HepG2 (cell line): ENCODE results near the gene CLN6. TPM values are rescaled to one million over a fixed set of nuclear protein-coding genes. Genes with fewer than 3 reads are reported as not detected.
A peak's percentile ranks its signal among the peaks of the same experiment; 100 is the strongest.

Source experiments
- CHD4 ChIP-seq: fragments of 200-600 bp; sonication (generic); IDR thresholded peaks from 2 replicates; pipeline ENCODE4 v1.7.0; 2017; ENCODE audit warnings: mild to moderate bottlenecking, low read length, borderline replicate concordance
- HOXA5 ChIP-seq: sonication (generic); formaldehyde crosslinking; IDR thresholded peaks from 2 replicates; pipeline ENCODE4 v1.4.0; 2020; ENCODE audit warnings: missing genetic modification reagents
- JUN ChIP-seq: sonication (generic); formaldehyde crosslinking; IDR thresholded peaks from 2 replicates; pipeline ENCODE4 v1.4.0; 2020; ENCODE audit warnings: mild to moderate bottlenecking, missing genetic modification reagents
- KLF12 ChIP-seq: sonication (generic); formaldehyde crosslinking; IDR thresholded peaks from 2 replicates; pipeline ENCODE4 v1.4.0; 2020; ENCODE audit warnings: missing genetic modification reagents, borderline replicate concordance
- KMT2B ChIP-seq: IDR thresholded peaks from 2 replicates; pipeline ENCODE4 v1.6.1; 2016; ENCODE audit warnings: missing genetic modification reagents, missing compliant biosample characterization
- MBNL3 ChIP-seq: fragments of 250-450 bp; sonication (Bioruptor Pico); conservative IDR thresholded peaks from 2 replicates; pipeline ENCODE4 v1.8.0; 2022; ENCODE audit warnings: mild to moderate bottlenecking, inconsistent platforms
- MTF1 ChIP-seq: sonication (generic); formaldehyde crosslinking; IDR thresholded peaks from 2 replicates; pipeline ENCODE4 v1.5.0; 2020; ENCODE audit warnings: missing genetic modification reagents
- NCOA5 ChIP-seq: sonication (generic); formaldehyde crosslinking; IDR thresholded peaks from 2 replicates; pipeline ENCODE4 v1.4.0; 2020; ENCODE audit warnings: missing genetic modification reagents
- NFYC ChIP-seq: IDR thresholded peaks from 2 replicates; pipeline ENCODE4 v1.6.1; 2016; ENCODE audit warnings: missing genetic modification reagents, missing compliant biosample characterization
- PLRG1 ChIP-seq: fragments of 450-650 bp; conservative IDR thresholded peaks from 2 replicates; pipeline ENCODE4 v1.6.1; 2016
- RNF219 ChIP-seq: sonication (generic); formaldehyde crosslinking; IDR thresholded peaks from 2 replicates; pipeline ENCODE4 v1.5.0; 2020; ENCODE audit warnings: mild to moderate bottlenecking, missing genetic modification reagents
- SMAD9 ChIP-seq: sonication (generic); formaldehyde crosslinking; IDR thresholded peaks from 2 replicates; pipeline ENCODE4 v1.5.1; 2020; ENCODE audit warnings: mild to moderate bottlenecking, missing genetic modification reagents
- SNAI1 ChIP-seq: sonication (generic); formaldehyde crosslinking; IDR thresholded peaks from 2 replicates; pipeline ENCODE4 v1.5.0; 2020; ENCODE audit warnings: mild to moderate bottlenecking, missing genetic modification reagents, borderline replicate concordance
- ZBTB7A ChIP-seq: sonication (generic); formaldehyde crosslinking; IDR thresholded peaks from 2 replicates; pipeline ENCODE4 v1.8.0; 2022; ENCODE audit warnings: mild to moderate bottlenecking, missing genetic modification reagents
- ZNF225 ChIP-seq: sonication (generic); formaldehyde crosslinking; IDR thresholded peaks from 2 replicates; pipeline ENCODE4 v1.4.0; 2020; ENCODE audit warnings: mild to moderate bottlenecking, missing genetic modification reagents
- ZNF251 ChIP-seq: sonication (generic); formaldehyde crosslinking; IDR thresholded peaks from 2 replicates; pipeline ENCODE4 v1.9.0; 2021; ENCODE audit warnings: mild to moderate bottlenecking, missing genetic modification reagents
- ZNF292 ChIP-seq: sonication (generic); formaldehyde crosslinking; IDR thresholded peaks from 2 replicates; pipeline ENCODE4 v1.8.1; 2022; ENCODE audit warnings: mild to moderate bottlenecking, low read depth, missing genetic modification reagents, borderline replicate concordance
- ZNF543 ChIP-seq: sonication (generic); formaldehyde crosslinking; IDR thresholded peaks from 2 replicates; pipeline ENCODE4 v1.4.0; 2020; ENCODE audit warnings: mild to moderate bottlenecking, missing genetic modification reagents
- ZNF7 ChIP-seq: IDR thresholded peaks from 2 replicates; pipeline ENCODE4 v1.6.1; 2016; ENCODE audit warnings: missing biosample characterization, missing genetic modification reagents
- ZNF784 ChIP-seq: sonication (generic); formaldehyde crosslinking; IDR thresholded peaks from 2 replicates; pipeline ENCODE4 v1.5.1; 2020; ENCODE audit warnings: missing genetic modification reagents, mild to moderate bottlenecking, borderline replicate concordance
- ZNF878 ChIP-seq: sonication (generic); formaldehyde crosslinking; IDR thresholded peaks from 2 replicates; pipeline ENCODE4 v1.8.1; 2023; ENCODE audit warnings: mild to moderate bottlenecking, missing genetic modification reagents, moderate library complexity
- ZNF891 ChIP-seq: sonication (generic); formaldehyde crosslinking; IDR thresholded peaks from 2 replicates; pipeline ENCODE4 v1.5.0; 2020; ENCODE audit warnings: mild to moderate bottlenecking, missing genetic modification reagents
- polyA plus RNA-seq, 8 experiments: library from polyadenylated mRNA; depleted of rRNA in 3 of 8; stranded (reverse) in 7 of 8; unstranded in 1 of 8; fragments of >200 nt; fragmentation: Illumina TruSeq in 4 of 8; extraction: Trizol in 4 of 8; gene quantifications; 2 replicates each; pipeline versions ENCODE4 v1.2.1 to v1.2.3, GENCODE V29; 2011 to 2016; ENCODE audit warnings: low read depth in 4 of 8, missing spikeins in 1 of 8, mixed read lengths in 1 of 8; ENCODE audit not compliant: insufficient read depth in 1 of 8
- total RNA-seq, 5 experiments: library from RNA; depleted of rRNA; stranded (reverse); fragments of >200 nt; fragmentation: Illumina TruSeq; extraction: Trizol; gene quantifications; 2 replicates each; pipeline ENCODE4 v1.2.3, GENCODE V29; 2016; ENCODE audit warnings: low read depth in 1 of 5
- TF ChIP-seq, protein P1 (sequence below): sonication (generic); formaldehyde crosslinking; IDR thresholded peaks from 2 replicates; pipeline ENCODE4 v1.4.0; 2020; ENCODE audit warnings: missing genetic modification reagents

The CLN6 gene
- total and polyA plus RNA-seq, 2 of the 13 experiments (the other 11 are each of a cell fraction or from before 2014, with no cell fraction given), result 24.9 to 27.1 TPM

- TF ChIP-seq RNF219 (CRISPR knock-in tag) (no peak), NCOA5 (CRISPR knock-in tag) (no peak), ZNF878 (CRISPR knock-in tag) (peak; percentile 90), ZNF225 (peak; percentile 81), MTF1 (CRISPR knock-in tag) (peak; percentile 48), ZNF7 (CRISPR knock-in tag) (no peak), CHD4 (no peak), SMAD9 (CRISPR knock-in tag) (no peak; the same call in 1 of the 2 replicates), KLF12 (CRISPR knock-in tag) (peak; percentile 85), PLRG1 (no peak), SNAI1 (CRISPR knock-in tag) (peak; percentile 97), ZNF292 (CRISPR knock-in tag) (peak; percentile 81), ZNF891 (peak; percentile 67), ZNF543 (0 out of 2 replicates have a peak, but pooled peaks have one; percentile 76), MBNL3 (CRISPR knock-in tag) (no peak), NFYC (CRISPR knock-in tag) (no peak; the same call in 1 of the 2 replicates), HOXA5 (CRISPR knock-in tag) (peak; percentile 74), JUN (CRISPR knock-in tag) (no peak), ZBTB7A (peak; percentile 5; the same call in 1 of the 2 replicates), KMT2B (peak; percentile 74), ZNF251 (CRISPR knock-in tag) (peak; percentile 38; the same call in 1 of the 2 replicates), ZNF784 (CRISPR knock-in tag) (peak; percentile 89; the same call in 1 of the 2 replicates)
- TF ChIP-seq, protein P1, sequence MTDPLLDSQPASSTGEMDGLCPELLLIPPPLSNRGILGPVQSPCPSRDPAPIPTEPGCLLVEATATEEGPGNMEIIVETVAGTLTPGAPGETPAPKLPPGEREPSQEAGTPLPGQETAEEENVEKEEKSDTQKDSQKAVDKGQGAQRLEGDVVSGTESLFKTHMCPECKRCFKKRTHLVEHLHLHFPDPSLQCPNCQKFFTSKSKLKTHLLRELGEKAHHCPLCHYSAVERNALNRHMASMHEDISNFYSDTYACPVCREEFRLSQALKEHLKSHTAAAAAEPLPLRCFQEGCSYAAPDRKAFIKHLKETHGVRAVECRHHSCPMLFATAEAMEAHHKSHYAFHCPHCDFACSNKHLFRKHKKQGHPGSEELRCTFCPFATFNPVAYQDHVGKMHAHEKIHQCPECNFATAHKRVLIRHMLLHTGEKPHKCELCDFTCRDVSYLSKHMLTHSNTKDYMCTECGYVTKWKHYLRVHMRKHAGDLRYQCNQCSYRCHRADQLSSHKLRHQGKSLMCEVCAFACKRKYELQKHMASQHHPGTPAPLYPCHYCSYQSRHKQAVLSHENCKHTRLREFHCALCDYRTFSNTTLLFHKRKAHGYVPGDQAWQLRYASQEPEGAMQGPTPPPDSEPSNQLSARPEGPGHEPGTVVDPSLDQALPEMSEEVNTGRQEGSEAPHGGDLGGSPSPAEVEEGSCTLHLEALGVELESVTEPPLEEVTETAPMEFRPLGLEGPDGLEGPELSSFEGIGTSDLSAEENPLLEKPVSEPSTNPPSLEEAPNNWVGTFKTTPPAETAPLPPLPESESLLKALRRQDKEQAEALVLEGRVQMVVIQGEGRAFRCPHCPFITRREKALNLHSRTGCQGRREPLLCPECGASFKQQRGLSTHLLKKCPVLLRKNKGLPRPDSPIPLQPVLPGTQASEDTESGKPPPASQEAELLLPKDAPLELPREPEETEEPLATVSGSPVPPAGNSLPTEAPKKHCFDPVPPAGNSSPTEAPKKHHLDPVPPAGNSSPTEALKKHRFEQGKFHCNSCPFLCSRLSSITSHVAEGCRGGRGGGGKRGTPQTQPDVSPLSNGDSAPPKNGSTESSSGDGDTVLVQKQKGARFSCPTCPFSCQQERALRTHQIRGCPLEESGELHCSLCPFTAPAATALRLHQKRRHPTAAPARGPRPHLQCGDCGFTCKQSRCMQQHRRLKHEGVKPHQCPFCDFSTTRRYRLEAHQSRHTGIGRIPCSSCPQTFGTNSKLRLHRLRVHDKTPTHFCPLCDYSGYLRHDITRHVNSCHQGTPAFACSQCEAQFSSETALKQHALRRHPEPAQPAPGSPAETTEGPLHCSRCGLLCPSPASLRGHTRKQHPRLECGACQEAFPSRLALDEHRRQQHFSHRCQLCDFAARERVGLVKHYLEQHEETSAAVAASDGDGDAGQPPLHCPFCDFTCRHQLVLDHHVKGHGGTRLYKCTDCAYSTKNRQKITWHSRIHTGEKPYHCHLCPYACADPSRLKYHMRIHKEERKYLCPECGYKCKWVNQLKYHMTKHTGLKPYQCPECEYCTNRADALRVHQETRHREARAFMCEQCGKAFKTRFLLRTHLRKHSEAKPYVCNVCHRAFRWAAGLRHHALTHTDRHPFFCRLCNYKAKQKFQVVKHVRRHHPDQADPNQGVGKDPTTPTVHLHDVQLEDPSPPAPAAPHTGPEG (CRISPR knock-in tag), result peak; percentile 74; the same call in 1 of the 2 replicates
Observed at GRCh38 chr15:68277603-68278344, 48.2 kb upstream of the CLN6 start, which contains the start of gene FEM1B (continued).
